Omental fat pad (tissue), 4 donors: Measurements from ENCODE around the gene CACNA1D. TPM values are rescaled to one million over a fixed set of nuclear protein-coding genes. Genes with fewer than 3 reads are reported as not detected.

ENCODE experiments used
- ATAC-seq: fragments of 150-250 bp; one replicate; pipeline ENCODE4 v1.9.1; 2016; ENCODE audit warnings: mild to moderate bottlenecking, moderate library complexity; ENCODE audit not compliant: low FRiP score
- DNase-seq: peaks from one replicate; pipeline ENCODE4 v3.0.0-alpha.2; 2019; ENCODE audit warnings: low spot score
- CTCF ChIP-seq, 3 donors: fragments of 450-650 bp; IDR thresholded peaks; one replicate each; pipeline ENCODE4 v1.5.1; 2016 to 2017; ENCODE audit warnings: antibody characterized with exemption in 3 of 3, mild to moderate bottlenecking in 3 of 3, moderate library complexity in 2 of 3
- total RNA-seq, 4 donors: library from RNA; depleted of rRNA; stranded (reverse); fragments of >200 nt; gene quantifications; one replicate each; pipeline ENCODE4 v1.1.0, GENCODE V29; 2016

Gene CACNA1D
- total RNA-seq, 4 donors from 2014 or later, result 0.24 to 1.8 (median 0.74) TPM

- ATAC-seq (peak; percentile 15), DNase-seq (no peak)
- no peak for TF ChIP-seq CTCF (IDR thresholded peaks at IDR 0.05)
Measured at GRCh38 chr3:53495520-53496391, 1.3 kb downstream of the CACNA1D start.

DNA sequence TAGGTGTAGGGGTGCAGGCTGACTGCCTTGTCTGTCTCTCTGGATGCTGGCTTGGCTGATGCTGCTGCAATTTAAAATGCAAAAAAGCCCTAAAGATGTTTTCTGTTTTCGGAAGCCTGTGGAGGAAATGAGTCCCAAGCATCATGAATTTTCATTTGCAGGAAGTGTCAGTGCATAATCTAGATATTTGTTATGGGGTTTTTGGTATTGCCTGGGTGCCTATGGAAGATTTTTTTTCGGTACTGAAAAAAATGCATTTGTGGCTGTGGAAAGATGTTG is 1.9 kb downstream of the CACNA1D start:
- TF ChIP-seq CTCF (IDR thresholded peaks at IDR 0.05), result no peak
- ATAC-seq (no peak), DNase-seq (no peak)

GRCh38 chr3:53496984-53497383 is 2.6 kb downstream of the CACNA1D start:
- ATAC-seq (no peak), DNase-seq (no peak)
- no peak for TF ChIP-seq CTCF (IDR thresholded peaks at IDR 0.05)

- DNase-seq (no peak), ATAC-seq (no peak)
- TF ChIP-seq CTCF (IDR thresholded peaks at IDR 0.05), result no peak
Measured at GRCh38 chr3:53498806-53499641, 4.6 kb downstream of the CACNA1D start.

- DNase-seq (no peak), ATAC-seq (no peak)
- TF ChIP-seq CTCF (IDR thresholded peaks at IDR 0.05), result no peak
Measured at GRCh38 chr3:53500165-53500777, 5.9 kb downstream of the CACNA1D start.

GRCh38 chr3:53501178-53501577 is 6.8 kb downstream of the CACNA1D start:
- no peak for DNase-seq
- ATAC-seq, result no peak

More at GRCh38 chr3:53501178-53501577, 6.8 kb downstream of the CACNA1D start:
- no peak for TF ChIP-seq CTCF (IDR thresholded peaks at IDR 0.05)
